Non-pigmented ciliary epithelial cell (primary cell): ENCODE data around the gene SCUBE2.
A peak's percentile ranks its signal among the peaks of the same experiment; 100 is the strongest.
"Not testable (repeated sequence)": the region's sequence is repeated elsewhere in the genome, so short reads cannot be mapped to it uniquely, and the experiment has no call there.

Experiments
- DNase-seq: peaks from one replicate; pipeline ENCODE4 v3.0.0-alpha.2; 2010; ENCODE audit warnings: low read depth

The SCUBE2 gene

DNA sequence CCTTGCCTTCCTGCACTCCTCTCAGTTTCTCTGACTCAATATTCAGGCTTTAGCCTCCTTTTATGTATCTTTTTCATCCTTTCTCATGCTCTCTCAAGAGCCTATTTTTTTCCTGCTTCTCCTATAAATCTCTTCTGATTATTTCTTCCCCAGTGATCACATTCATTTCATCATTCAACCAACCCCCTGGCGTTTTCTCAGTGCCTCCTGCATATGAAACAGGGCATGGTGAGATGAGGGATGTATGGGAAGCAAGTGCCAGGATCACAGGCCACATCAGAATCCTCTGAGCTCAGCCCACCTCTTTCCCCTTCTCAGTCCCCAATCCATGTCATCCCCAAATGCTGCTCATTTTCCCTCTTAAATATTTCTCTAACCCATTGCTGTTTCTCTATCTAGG lies 48.9 kb downstream of the SCUBE2 start:
- no peak for DNase-seq

DNA sequence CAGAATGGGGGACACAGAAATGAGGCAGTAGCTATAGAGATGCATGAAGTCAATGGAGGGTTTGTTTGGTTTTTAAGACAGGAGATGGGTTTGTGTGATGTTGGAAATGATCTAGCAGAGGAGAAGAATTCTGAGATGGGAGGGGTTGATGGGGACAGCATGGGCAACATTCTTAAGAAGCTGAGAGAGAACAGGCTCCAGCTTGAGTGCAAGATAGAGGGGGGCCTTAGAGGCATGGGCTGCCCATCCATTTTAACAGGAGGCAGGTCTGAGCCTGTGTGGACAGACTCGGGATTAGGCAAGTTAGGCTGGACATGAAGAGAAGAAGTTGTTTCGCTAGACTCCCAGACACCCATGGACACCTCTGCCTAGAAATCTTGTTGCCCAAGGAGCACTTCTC lies 49.7 kb downstream of the SCUBE2 start:
- no peak for DNase-seq

DNA sequence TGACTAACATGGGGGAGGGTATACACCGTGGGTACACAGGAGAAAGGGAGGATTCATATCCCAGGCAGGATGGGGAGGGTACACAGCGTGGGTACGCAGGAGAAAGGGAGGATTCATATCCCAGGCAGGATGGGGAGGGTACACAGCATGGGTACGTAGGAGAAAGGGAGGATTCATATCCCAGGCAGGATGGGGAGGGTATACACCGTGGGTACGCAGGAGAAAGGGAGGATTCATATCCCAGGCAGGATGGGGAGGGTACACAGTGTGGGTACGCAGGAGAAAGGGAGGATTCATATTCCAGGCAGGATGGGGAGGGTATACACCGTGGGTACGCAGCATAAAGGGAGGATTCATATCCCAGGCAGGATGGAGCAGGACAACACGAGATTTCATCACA lies 51.0 kb downstream of the SCUBE2 start:
- DNase-seq = no peak

DNA sequence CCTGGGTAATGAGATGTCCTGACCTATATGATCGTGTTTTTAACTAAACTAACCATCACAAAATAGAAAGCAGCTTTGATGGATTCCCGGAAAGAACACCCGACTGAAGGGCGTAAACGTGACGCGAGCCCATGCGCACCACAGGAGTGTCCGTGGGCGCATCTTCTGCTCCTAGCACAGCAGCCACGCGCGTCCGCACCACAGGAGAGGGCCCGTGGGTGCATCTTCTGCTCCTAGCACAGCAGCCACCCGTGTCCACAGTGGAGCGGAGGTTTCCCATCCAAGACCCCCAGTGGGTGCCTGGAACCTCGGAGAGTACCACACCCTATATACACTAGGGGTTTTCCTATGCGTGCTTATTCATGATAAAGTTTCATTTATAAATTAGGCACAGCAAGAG lies 51.5 kb downstream of the SCUBE2 start:
- DNase-seq = no peak

DNA sequence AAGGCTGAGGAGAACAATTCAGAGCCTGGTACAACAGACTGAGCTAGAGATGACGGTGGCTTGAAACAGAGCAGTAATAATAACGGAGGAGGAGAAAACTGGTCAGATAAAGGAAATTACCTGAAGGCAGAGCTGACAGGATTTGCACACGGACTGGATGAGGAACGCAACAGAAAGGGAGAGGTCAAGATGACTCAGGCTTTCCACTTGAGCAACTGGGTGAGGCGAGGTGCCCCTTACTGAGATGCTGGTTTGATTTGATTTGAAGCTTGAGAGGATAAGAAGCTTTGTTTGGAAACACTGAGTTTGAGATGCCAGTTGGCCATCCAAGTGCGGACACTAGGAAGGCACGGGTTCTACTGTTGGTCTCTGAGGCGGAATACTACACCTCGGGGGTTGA lies 52.2 kb downstream of the SCUBE2 start:
- DNase-seq = no peak

DNA sequence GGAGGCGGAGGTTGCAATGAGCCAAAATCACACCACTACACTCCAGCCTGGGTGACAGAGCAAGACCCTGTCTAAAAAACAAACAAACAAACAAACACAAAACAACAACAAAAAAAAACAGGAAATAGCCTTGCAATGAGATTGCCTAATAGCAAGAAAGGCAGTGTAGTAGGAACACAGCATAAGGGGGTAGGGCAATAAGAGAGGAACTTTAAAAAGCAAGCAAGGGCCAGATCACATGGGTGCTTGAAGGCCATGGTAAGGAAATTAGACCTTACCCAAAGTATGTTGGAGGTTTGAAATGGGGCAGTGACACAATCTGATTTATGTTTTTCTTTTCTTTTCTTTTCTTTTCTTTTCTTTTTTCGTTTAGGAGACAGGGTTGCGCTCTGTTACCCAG lies 52.9 kb downstream of the SCUBE2 start:
- no peak for DNase-seq

DNA sequence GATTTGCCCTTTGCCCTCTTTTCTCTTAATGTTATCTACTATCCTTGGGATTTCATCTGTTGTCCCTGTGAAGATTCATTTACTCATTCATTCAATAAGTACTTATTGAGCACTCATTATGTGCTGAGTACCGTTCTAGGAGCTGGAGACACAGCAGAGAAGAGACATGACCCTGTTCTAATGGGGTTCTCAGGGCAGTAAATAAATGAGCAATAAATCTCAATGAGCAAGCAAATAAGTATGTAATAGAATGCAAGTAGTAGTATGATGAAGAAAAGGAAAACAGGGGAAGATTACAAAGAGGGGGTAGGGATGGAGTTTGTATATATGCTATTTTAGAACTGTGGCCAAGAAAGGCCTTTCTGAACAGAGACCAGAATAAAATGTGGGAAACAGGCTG lies 53.4 kb downstream of the SCUBE2 start:
- no peak for DNase-seq

DNA sequence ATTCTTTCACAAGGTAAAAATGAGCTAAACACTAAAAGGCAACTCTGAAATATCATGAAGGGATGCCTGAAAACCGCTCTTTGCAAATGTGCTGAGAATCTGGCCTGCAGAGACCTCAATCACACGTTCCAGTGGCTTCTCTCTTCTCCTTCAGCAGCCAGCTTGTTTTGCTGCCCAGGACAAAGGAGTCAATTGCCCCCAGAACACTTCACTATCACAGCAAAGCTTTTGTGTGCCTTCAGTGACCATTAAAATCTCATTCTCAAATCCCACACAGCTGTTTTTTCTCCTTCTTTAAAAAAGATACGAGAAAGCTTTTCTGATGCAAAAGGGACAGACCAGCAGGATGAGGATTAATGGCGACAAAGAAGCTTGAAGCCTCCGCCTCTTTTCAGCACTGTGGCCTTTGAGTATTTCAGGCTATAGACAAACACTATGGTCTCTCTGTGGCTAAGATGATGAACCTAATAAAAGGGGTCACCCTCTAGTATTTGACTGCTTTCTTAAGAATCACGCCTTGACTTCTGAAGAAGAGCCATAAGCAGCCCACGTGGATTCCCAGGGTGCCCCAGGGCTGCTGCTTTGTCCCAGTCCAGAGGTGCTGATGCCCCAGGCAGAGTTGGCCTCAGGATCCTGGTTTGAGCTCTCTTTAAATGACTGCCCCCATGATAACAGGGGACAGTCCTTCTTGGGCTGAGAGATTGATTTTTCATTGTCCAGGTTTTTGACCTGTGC lies 54.2 kb downstream of the SCUBE2 start:
- DNase-seq = no peak

DNA sequence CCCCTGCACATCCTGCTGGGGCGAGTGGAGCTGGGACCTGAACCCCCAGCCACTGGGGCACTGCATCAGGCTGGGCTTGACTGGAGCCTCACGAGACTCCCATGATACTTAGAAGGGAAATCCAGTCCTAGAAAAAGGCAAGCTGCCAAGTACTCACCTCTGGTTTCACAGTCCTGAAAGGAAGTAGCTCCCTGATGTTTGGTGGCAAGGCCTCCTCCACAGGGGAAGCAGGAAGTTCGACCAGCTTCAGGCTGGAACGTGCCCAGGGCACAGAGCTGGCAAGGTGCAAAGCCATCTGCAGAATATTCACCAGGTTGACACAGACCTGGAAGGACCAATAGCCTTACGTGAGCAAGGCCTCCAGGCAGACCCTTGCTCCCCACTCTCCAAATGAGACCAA lies 60.8 kb downstream of the SCUBE2 start:
- no peak for DNase-seq

DNA sequence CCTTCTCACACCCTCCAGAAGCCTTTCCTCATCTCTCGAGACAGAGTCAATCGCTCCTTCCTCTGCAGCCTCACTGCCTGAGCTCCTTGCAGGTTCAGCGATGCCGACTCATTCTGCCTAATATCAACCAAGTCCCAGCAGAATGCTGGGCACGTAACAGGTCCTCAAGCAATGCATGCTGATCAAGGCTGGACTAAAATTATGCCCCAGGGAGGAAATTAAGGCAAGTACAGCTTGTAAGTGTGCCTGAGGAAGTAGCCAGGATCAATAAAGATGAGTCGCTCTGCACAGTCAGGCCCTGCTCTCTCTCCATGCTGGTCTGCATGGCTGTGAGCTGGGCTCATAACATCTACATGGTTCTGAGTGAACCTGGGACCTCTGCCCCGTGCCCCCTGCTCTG lies 62.0 kb downstream of the SCUBE2 start:
- no peak for DNase-seq

DNA sequence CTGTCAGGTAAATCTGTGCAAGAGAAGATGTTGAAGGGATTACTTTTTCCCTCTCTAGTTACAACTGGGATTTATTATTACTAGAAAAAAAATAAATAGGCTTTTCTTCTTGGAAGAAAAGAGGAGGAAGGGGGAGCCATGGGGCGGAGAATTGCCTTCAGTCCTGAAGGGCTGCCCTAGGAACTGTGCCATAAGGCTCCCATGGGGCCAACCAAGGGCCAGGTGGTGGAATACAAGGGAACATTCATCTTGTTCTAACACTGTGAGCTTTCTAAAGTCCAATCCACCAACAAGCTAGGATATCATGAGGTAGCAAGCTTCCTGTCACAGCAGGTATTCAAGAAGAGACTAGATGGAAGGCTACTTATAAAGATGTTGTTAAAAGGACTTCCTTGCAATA lies 62.8 kb downstream of the SCUBE2 start:
- DNase-seq = no peak

DNA sequence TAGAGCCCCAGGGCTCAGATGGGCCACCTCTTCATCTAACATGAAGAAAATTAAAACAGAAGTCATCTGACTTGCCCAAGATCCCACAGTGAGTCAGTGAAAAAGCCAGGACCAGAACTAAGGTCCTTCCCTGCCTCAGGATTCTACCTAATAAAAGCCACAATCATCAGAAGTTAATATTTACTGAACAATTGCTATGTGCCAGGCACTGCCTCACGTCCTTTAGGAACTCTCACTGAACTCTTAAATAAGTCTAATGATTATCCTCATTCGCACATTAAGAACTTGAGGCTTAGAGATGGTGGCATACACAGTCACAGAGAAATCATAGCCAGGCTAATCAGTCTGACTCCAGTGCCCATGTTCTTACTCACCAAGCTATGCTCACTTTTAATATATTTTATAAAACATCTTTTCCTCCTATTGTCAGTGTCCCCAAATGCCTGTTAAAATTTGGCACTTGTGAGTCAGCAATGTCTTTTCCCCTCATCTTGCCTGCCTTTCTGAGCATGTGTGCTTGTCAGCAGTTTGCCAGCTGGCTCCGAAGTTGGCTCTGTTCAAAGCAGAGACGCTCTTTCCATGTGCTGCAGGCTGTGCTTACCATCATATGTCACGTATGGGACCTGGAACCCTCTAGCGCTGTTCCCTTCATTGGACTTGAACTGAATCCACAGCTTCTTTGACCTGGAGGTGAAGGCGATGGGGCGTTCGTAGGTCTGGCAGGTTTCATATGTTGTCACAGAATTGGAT lies 66.1 kb downstream of the SCUBE2 start:
- DNase-seq = no peak

DNA sequence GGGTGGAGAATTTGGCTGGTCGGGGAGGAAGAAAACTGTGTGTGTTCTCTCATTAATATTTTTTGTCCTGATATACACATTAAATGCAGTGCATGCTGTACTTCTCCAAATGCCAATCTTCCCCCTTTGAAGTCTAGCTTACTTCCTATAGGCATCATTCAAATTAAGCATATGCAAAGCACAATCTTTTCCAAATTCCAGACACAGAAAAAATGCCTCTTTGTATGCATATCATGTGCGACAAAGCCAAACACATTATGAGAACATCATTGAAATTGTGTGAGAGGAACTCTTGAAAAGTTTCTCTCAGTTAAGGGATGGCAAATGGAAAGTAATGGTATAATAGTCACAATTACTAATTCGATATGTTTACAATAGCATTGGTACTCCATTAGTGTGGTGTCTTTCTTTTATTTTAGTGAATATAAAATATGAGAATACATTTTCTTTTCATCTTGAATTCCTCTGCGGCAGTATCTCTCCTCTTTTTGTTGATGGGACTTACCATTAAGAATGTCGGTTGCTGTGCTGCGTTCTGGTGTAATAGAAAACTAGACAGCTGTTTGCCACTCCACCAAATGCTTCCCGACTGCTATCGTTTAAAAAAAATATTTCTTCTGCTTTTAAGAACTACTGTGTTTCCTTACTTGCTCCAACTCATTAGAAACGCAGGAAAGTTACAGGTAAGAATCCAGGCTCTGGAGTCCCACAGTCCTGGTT lies 68.3 kb downstream of the SCUBE2 start:
- DNase-seq = no peak

DNA sequence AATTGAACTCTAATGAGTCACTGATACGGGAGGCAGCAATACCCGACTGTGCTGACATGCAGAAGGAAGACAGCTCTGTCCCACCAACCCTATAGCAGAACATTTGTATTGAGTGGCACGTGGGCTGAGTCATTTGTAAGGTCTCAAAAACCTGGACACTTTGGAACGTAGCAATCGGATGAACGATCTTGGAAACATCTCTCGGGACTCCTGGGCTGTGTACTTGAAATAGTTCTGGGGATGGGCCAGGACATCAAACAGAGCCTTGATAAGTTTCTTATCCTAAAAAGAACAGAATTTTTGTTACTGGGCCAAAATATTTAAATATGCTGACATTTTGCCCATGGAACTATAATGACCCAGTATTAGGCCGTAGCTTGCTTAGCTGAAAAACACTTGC lies 70.5 kb downstream of the SCUBE2 start:
- no peak for DNase-seq

DNA sequence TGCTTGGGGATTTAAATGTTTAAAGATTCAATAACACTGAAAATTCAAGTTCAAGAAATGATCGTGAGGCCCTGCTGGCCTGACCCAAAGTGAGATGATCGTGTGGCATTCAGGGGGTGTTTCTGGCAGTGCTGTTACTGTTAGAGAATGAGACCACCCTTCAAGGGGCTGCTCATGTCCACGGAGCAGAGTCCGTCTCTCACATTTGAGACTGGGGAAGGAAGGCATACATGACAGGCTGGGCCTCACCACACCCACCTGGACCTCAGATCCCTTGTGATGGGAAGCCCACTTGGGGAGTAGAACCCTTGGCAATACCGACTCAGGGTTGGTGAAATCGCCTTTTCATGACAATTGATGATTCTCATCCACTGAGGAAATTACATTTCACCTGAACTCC lies 71.5 kb downstream of the SCUBE2 start:
- no peak for DNase-seq

DNA sequence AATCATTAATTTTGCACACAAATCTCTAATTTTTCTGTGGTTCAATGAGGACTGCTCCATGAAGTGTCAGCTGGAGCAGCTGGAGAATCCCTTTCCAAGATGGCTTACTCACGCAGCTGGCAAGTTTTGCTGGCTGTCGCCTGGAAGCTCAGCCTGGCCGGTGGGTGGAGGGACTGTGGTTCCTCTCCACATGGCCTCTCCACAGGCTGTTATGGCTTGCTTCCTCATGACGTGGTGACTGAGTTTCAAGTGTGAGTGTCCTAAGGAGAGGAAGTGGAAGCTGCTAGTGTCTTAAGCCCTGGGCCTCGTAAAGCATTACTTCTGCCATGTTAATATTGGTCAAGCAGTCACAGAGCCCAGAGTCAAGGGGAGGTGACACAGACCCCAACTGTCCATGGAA lies 73.6 kb downstream of the SCUBE2 start:
- no peak for DNase-seq

DNA sequence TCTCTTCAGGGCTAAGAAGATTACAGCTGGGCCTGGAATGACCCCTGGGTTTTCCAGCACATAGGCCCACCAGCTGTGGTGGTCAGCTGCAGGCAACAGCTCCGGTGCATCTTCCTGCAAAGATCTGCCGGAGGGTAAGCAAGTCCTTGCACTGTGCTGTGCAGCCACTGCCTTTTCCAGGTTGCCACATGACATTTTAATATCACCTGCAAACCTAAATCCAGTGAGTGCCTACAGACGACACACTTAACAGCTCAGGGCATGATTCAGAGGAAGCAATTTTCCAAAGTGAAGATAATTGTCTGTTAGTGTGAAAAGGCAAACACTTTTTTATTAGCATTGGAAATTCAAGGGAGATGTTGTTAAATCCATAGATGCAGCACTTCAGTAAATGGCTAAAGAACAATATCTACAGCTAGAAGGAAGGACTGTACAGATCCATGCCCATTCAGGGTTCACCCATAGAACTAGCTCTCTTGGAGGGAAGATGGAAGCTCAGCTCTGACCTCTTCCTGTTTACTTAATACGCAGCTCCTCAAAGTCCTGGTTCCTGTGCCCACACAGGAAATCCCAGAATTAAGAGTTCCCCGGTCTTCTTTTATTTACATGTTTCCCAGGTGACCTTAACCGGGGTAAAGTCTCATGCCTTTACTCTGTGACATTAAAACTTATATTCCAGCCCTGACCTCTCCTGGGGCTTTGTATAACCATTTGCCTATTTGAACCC lies 74.3 kb downstream of the SCUBE2 start:
- no peak for DNase-seq

DNA sequence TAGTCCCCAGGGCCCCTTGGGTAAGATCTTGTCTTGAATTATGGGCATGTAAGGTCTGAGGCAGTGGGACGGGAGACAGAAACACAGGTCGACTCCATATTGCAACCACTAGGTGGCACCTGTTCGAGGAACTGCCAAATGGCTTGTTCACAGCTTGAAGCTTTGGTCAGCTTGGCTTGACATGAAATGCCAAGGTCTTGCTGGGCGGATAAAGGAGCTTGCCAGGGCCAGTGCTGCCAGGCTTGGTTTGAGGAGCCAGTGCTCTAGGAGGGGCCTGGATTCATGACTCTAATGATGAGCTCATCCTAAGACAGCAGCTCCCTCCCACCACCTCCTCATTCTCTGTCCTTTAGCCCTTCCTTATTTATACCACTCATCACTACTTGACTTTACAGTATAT lies 75.7 kb downstream of the SCUBE2 start:
- DNase-seq = peak; percentile 41

DNA sequence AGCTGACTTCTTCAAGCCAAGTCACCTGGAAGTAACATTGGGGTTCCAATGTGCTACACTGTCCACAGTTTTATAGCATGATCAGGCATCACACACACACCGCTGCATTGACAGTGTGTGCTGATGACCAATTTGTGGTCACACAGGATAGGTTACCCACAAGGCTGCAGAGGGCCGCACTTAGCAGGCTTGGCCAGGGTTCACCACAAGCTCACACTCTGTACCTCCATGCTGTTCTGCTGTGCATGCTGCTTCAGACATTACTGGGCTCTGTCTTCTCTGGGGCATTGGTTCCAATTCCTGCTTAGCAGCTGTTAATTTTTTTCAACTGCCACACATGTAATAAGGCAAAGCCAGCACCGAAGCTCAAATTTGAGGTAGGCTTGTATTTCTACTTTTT lies 76.6 kb downstream of the SCUBE2 start:
- no peak for DNase-seq

DNA sequence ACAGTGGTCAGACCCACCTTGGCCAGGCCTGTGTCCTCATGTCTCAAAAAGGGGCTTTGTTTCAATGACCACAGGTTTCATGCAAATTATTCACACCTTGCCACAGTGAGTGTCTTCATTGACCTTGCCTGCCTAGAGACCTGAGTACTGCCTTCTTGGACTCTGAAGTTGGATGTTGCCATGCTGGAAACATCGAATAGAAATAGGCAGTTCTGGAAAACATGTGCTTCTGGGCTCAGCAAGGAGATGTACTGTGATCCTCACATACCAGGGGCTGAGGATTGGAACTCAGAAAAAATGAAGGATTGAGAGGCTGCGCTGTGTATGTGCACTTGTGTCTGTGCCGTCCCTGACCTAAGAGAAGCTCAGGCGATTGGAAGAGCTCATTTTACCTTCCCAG lies 78.0 kb downstream of the SCUBE2 start:
- DNase-seq = no peak

DNA sequence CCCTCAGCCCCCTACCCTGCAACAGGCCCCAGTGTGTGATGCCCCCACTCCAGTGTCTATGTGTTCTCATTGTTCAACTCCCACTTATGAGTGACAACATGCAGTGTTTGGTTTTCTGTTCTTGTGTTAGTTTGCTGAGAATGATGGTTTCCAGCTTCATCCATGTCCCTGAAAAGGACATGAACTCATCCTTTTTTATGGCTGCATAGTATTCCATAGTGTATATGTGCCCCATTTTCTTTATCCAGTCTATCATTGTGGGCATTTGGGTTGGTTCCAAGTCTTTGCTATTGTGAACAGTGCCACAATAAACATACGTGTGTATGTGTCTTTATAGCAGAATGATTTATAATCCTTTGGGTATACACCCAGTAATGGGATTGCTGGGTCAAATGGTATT lies 81.9 kb downstream of the SCUBE2 start:
- DNase-seq = not testable (repeated sequence)

DNA sequence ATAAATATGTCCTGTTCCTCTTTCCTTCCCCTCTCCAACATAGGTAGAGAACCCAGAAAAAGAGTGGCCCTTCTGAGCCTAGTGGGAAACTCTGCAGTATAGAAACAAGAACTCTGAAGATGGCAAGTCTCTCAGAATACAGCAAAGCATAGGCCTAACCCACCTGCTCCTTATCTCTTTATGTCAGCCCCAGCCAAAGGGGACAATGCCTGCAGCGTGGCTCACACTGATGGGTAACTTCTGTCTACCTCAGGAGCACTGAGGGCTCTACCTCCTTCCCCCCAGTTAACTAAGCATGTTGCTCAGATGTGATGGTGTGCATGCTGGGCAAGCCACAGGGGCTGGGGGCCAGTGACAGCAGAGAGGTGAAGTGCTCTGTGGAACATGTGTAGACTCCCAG lies 82.7 kb downstream of the SCUBE2 start:
- no peak for DNase-seq
